Heart right ventricle (tissue), 16 donors: ENCODE results near the gene OLIG2. TPM values are rescaled to one million over a fixed set of nuclear protein-coding genes. Genes with fewer than 3 reads are reported as not detected.

Experiments
- ATAC-seq, 8 donors: fragments of 200-7000 bp; cut with Tn5 transposase; one replicate each; pipeline ENCODE4 v1.9.1; 2020; ENCODE audit warnings: mild to moderate bottlenecking in 8 of 8, moderate library complexity in 8 of 8, moderate number of reproducible peaks in 1 of 8
- DNase-seq, 2 donors: peaks; one replicate each; pipeline ENCODE4 v3.0.0-alpha.2; 2020
- H3K27ac ChIP-seq, 10 donors: fragments of 200-600 bp; sonication (generic) in 2 of 10; one replicate each; pipeline versions ENCODE4 v1.5.0 to v1.8.0; 2020 to 2022; ENCODE audit warnings: mild to moderate bottlenecking in 3 of 10
- H3K27me3 ChIP-seq, 7 donors: fragments of 200-600 bp; one replicate each; pipeline ENCODE4 v1.8.0; 2021 to 2022; ENCODE audit warnings: mild to moderate bottlenecking in 2 of 7
- H3K36me3 ChIP-seq, 9 donors: fragments of 200-600 bp; sonication (generic) in 1 of 9; one replicate each; pipeline versions ENCODE4 v1.5.0 to v1.8.0; 2020 to 2022; ENCODE audit warnings: mild to moderate bottlenecking in 2 of 9
- H3K4me1 ChIP-seq, 9 donors: fragments of 200-600 bp; sonication (generic) in 1 of 9; one replicate each; pipeline versions ENCODE4 v1.5.0 to v1.8.0; 2020 to 2022; ENCODE audit warnings: mild to moderate bottlenecking in 4 of 9
- H3K4me3 ChIP-seq, 10 donors: fragments of 200-600 bp; sonication (generic) in 2 of 10; one replicate each; pipeline versions ENCODE4 v1.5.0 to v1.8.0; 2020 to 2022; ENCODE audit warnings: mild to moderate bottlenecking in 7 of 10, moderate library complexity in 2 of 10
- H3K9me3 ChIP-seq, 11 donors: fragments of 200-600 bp in 10 of 11; sonication (generic) in 2 of 11; one replicate each; pipeline versions ENCODE4 v1.5.0 to v1.8.0; 2013 to 2022; ENCODE audit warnings: mild to moderate bottlenecking in 2 of 11, control low read depth in 1 of 11, moderate library complexity in 1 of 11
- CTCF ChIP-seq, 9 donors: fragments of 200-600 bp; sonication (generic) in 2 of 9; IDR thresholded peaks; one replicate each; pipeline versions ENCODE4 v1.5.0 to v1.8.0; 2021 to 2022; ENCODE audit warnings: antibody characterized with exemption in 9 of 9, mild to moderate bottlenecking in 5 of 9, moderate library complexity in 1 of 9
- WGBS, 2 donors: extraction: QIAGEN DNeasy Blood & Tissue Kit; methylation state at CpG; one replicate each; pipeline ENCODE4 v1.1.7; 2013; ENCODE audit warnings: inconsistent platforms in 1 of 2; 5-methylcytosine and 5-hydroxymethylcytosine counted together
- intact Hi-C, 10 donors: fragments of 100-400 bp; cut with DNase I; formaldehyde crosslinking; loops; one replicate each; pipeline versions ENCODE4 v1.11.1 to v1.14.2; 2022
- polyA plus RNA-seq, 2 donors: library from polyadenylated mRNA; stranded (reverse); fragments of 200-250 nt; gene quantifications; one replicate each; pipeline ENCODE4 v1.2.3, GENCODE V29; 2013
- total RNA-seq, 10 donors: library from RNA; stranded (reverse); fragmentation: NEBNext Ultra II Directional in 3 of 10; extraction: Animal tissue kit (Norgen Biotek cat#: 25700) in 3 of 10; gene quantifications; one replicate each; pipeline versions ENCODE4 v1.2.1 to v1.2.4, GENCODE V29; 2021 to 2023
- donor health status: Arrhythmogenic right ventricular cardiomyopathy.
- donor health status: ischemic (EF 13 %, LVEDD 7.1; RV severe dilation, severe dysfunction).
- donor health status: healthy with polysubstance abuse.
- donor health status: DM: no; HTN: yes; CAD: no.
- donor health status: DM: no; HTN: no; CAD: no.
- donor health status: ischemic (EF 25% LVEDD 6.9; RV normal size, moderate dysfunction).
- donor health status: ischemic (EF 25% LVEDD 5.7; RV mildly dilated, moderate dysfunction).
- donor health status: healthy.
- donor health status: DM: yes; HTN: yes; CAD: no.
- donor health status: Ischemic cardiomyopathy.
- donor health status: ischemic (EF 35%, LVEDD 5.7; RV mildly dilated, moderate dysfunction).
- donor health status: nonischemic (EF 11% LVEDD 7.7; RV severe dilation, severe dysfunction).
- donor health status: DM: yes; HTN: yes; CAD: no.
- donor health status: PGD.
- donor health status: ischemic (EF 29% LVEDD 5.4; RV normal size, mild dysfunction).
- donor health status: nonischemic (EF 23%, LVEDD 6.1; RV moderate dilation, normal function).

Gene OLIG2
- total and polyA plus RNA-seq, 12 donors = not detected

- no peak overlapping the region for H3K4me3 ChIP-seq
- peaks cover 0 to 6% (median 0%) of the 10 kb centered on the region in 9 donors for H3K4me1 ChIP-seq
- no peaks in the 10 kb centered on the region for H3K36me3 ChIP-seq
- WGBS, 2 donors = 62 to 63% methylated on average over 8 of the region's 8 CpGs
- no peaks in the 10 kb centered on the region for H3K9me3 ChIP-seq
- no peak overlapping the region for H3K27ac ChIP-seq
- peaks cover 0 to 94% (median 43%) of the 10 kb centered on the region in 7 donors for H3K27me3 ChIP-seq
- ATAC-seq = no peak
- intact Hi-C loops = no loop called here
- no peak for TF ChIP-seq CTCF (IDR thresholded peaks at IDR 0.05)
- DNase-seq = no peak
Observed at GRCh38 chr21:33046455-33046854, 20.7 kb downstream of the OLIG2 start.

GRCh38 chr21:33047231-33047630 is 21.5 kb downstream of the OLIG2 start:
- Histone ChIP-seq H3K27ac (no peak overlapping the region), H3K4me3 (no peak overlapping the region), H3K9me3 (no peaks in the 10 kb centered on the region), H3K36me3 (no peaks in the 10 kb centered on the region), H3K27me3 (peaks cover 0 to 88% (median 35%) of the 10 kb centered on the region in 7 donors), H3K4me1 (peaks cover 0 to 6% (median 0%) of the 10 kb centered on the region in 9 donors)
- intact Hi-C loops = no loop called here
- no peak for DNase-seq
- WGBS, 2 donors = 52 to 77% methylated on average over 5 of the region's 5 CpGs
- peak in 1 of 8 donors; percentile 90 for ATAC-seq
- TF ChIP-seq CTCF (IDR thresholded peaks at IDR 0.05) = no peak

GRCh38 chr21:33051925-33052324 is 26.2 kb downstream of the OLIG2 start:
- intact Hi-C loops = no loop called here
- no peak for DNase-seq
- 69 to 70% methylated on average over 16 of the region's 16 CpGs for WGBS, 2 donors

GRCh38 chr21:33053951-33054350 is 28.2 kb downstream of the OLIG2 start:
- Histone ChIP-seq H3K4me1 (peaks cover 0 to 23% (median 6%) of the 10 kb centered on the region in 9 donors), H3K27me3 (peaks cover 0 to 41% (median 4%) of the 10 kb centered on the region in 7 donors), H3K27ac (no peak overlapping the region), H3K36me3 (no peaks in the 10 kb centered on the region), H3K4me3 (no peak overlapping the region), H3K9me3 (no peaks in the 10 kb centered on the region)
- intact Hi-C loops = no loop called here
- no peak for TF ChIP-seq CTCF (IDR thresholded peaks at IDR 0.05)
- no peak for ATAC-seq
- DNase-seq = no peak

More at GRCh38 chr21:33051925-33052324, 26.2 kb downstream of the OLIG2 start:
- TF ChIP-seq CTCF (IDR thresholded peaks at IDR 0.05) = no peak
- Histone ChIP-seq H3K27ac (no peak overlapping the region), H3K27me3 (peaks cover 0 to 61% (median 8%) of the 10 kb centered on the region in 7 donors), H3K36me3 (no peaks in the 10 kb centered on the region), H3K9me3 (no peaks in the 10 kb centered on the region), H3K4me3 (no peak overlapping the region), H3K4me1 (peaks cover 0 to 11% (median 0%) of the 10 kb centered on the region in 9 donors)
- ATAC-seq = peak in 7 of 8 donors; percentile 38 to 89 (median 73)
